ENCODE results near the gene MARCHF11.

MARCHF11 gene

GRCh38 chr5:16051246-16051755 lies 128.3 kb downstream of the MARCHF11 start:
- peak; percentile 44 for DNase-seq (ENCODE audit: low spot score)

GRCh38 chr5:16050414-16050813 lies 129.2 kb downstream of the MARCHF11 start:
- no peak for DNase-seq (ENCODE audit: low spot score)

GRCh38 chr5:16049761-16050160 lies 129.8 kb downstream of the MARCHF11 start:
- no peak for DNase-seq (ENCODE audit: low spot score)

GRCh38 chr5:16048132-16048531 lies 131.5 kb downstream of the MARCHF11 start:
- no peak for DNase-seq (ENCODE audit: low spot score)

- DNase-seq (ENCODE audit: low spot score): no peak
Observed at GRCh38 chr5:16043349-16043965, 136.1 kb downstream of the MARCHF11 start.

GRCh38 chr5:16037121-16037845 lies 142.3 kb downstream of the MARCHF11 start:
- no peak for DNase-seq (ENCODE audit: low spot score)

GRCh38 chr5:16034319-16035001 lies 145.1 kb downstream of the MARCHF11 start:
- DNase-seq (ENCODE audit: low spot score): no peak

- no peak for DNase-seq (ENCODE audit: low spot score)
Observed at GRCh38 chr5:16033187-16033925, 146.2 kb downstream of the MARCHF11 start.

GRCh38 chr5:16028708-16029107 lies 150.9 kb downstream of the MARCHF11 start:
- DNase-seq (ENCODE audit: low spot score): no peak

- no peak for DNase-seq (ENCODE audit: low spot score)
Observed at GRCh38 chr5:16025681-16026080, 153.9 kb downstream of the MARCHF11 start.

GRCh38 chr5:16018970-16019369 lies 160.6 kb downstream of the MARCHF11 start:
- DNase-seq (ENCODE audit: low spot score): no peak

GRCh38 chr5:16017720-16018119 lies 161.9 kb downstream of the MARCHF11 start:
- no peak for DNase-seq (ENCODE audit: low spot score)

All from AG20443 (cell line).